PC-9 (cell line): ENCODE measurements around the gene TAF11.

Experiments used
- CTCF ChIP-seq: fragments of 200-600 bp; sonication (generic); conservative IDR thresholded peaks from 2 replicates; pipeline ENCODE4 v1.6.1; 2017; ENCODE audit warnings: mixed run types, antibody characterized with exemption, mild to moderate bottlenecking, moderate library complexity
- EZH2 ChIP-seq: fragments of 200-600 bp; sonication (generic); IDR thresholded peaks from 2 replicates; pipeline ENCODE4 v1.8.0; 2017; ENCODE audit warnings: antibody characterized with exemption, low read depth

GRCh38 chr6:34900321-34901031 lies 12.6 kb upstream of the TAF11 start:
- TF ChIP-seq CTCF (no peak), EZH2 (no peak)
